ENCODE data around the gene FAF1.

FAF1 gene

DNA sequence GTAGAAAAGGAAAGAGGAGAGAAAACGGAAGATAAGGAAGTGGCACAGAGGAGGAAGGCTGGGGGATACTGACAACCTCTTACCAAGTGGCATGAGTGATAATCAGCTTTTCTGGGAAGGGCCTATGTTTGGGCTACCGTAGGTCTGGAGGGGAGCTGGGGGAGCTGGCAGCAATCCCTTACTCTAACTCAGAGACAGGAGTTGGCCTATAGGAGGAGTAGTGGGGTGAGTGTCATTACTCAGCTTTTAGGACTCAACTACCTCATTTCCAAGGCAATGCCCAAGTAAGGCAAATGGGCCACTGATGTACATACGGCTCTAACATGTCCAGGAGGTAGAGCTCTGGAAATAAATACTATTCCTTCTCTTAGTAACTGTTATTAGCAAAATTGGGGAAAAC, 488.1 kb downstream of the FAF1 start:
- DNase-seq, result no peak

DNA sequence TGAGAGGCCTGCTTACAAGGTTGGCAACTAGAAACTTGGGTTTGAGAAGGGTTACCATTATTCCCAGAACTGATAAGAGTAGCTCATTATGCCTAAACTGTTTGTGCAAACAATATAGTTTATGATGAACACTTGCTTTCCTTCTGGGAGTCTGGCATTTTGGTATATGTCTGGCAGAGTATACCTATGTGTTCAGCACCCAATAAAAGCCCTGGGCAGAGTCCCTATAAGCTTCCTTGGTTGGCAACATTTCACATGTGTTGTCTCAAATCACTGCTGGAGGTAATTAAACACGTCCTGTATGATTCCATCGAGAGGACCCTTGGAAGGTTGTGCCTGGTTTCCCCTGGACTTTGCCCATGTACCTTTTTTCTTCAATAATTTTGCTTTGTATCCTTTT, 497.1 kb downstream of the FAF1 start:
- DNase-seq, result no peak

GRCh38 chr1:50458507-50458906, 501.6 kb downstream of the FAF1 start:
- no peak for DNase-seq

GRCh38 chr1:50454911-50455310, 505.2 kb downstream of the FAF1 start:
- no peak for DNase-seq

DNA sequence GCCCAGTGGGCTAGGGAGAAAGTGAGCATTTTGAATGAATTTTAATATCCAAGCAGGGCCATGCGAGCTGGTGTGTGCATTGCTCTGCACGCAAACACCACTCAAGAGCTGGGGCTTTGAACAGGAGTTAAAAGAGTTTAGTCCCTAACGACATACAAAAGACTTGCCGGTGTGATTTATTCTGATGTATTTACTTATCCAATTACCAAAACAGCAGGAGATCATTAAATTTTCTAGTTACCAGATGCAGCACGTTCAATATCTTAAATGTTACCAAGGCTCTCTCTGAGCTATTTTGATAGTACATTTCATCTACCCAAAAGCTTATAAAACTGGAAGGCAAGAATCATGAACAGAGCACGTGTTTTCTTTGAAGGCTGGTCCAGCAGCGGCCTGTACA, 506.8 kb downstream of the FAF1 start:
- DNase-seq, result no peak

DNA sequence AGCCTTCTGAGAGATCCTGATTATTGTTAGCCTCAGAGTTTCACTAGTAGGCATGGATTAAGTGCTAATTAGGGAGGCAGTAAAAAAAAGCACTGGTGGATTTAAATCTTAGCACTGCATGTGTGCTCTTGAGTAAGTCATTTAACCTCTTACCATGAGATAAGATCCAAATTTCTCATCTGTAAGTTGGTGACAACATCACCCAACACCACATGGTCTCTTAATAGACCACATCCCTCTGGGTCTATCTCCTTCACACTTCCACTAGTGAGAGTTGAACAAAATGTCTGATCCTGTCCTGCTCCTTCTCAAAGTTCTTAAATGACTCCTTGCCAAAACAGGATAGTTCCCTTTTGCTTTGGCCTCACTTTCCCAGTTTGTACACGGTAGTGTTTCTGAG, 507.4 kb downstream of the FAF1 start:
- no peak for DNase-seq

DNA sequence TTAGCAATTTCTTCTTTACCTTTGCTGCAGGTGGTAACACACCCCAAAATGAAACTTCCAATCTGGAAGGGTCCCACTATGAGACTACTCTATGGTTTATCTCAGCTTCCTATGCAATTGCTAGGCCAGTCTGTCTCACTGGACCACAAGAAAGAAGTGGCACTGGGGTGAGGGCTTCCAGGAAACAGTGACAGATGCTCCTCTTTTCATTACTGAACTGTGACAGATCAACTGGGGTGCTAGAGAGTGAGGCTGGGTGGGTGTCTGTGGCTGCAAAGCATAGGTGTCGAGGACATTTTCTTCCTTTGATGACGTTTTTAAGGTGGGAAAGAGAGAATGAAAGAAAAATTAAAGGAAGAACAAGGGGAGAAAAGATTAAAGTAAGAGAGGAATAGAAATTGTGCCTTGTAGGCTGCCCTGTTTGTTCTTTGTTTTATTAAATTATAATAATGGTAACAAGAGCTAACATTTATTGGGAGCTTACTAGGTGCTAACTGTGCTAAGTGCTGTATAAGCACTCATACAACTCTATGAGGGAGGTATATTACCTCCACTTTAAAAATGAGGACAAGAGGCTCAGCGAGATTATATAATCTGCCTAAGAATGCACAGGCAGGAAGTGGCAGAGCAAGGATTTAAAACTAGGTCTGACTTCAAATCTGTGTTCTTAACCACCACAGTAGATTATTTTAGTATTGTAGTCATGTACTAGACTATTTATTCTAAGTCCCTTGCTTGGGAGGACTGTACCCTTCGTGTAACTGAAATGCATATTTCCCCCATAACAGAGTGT, 509.0 kb downstream of the FAF1 start:
- no peak for DNase-seq

DNA sequence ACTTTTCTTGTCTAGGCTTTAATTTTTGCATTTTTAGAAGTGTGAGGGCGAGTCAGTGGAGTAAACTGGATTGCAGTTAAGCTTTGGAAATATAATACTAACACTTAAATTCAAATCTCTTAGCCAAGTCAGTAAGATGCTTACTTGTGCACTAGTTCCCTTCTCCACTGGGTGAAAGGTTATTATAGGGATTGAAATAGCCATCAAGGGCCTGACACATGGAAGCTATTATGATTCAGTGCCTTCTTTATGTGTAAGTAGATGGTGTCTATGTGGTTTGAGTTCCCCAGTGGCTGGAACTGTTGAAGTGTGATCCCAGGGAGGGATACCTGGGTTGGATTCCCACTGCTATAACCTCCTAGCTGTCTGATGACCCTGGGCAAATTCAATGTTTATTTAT, 512.1 kb downstream of the FAF1 start:
- no peak for DNase-seq

- DNase-seq, result no peak
Measured at GRCh38 chr1:50441183-50441582, 518.9 kb downstream of the FAF1 start.

DNA sequence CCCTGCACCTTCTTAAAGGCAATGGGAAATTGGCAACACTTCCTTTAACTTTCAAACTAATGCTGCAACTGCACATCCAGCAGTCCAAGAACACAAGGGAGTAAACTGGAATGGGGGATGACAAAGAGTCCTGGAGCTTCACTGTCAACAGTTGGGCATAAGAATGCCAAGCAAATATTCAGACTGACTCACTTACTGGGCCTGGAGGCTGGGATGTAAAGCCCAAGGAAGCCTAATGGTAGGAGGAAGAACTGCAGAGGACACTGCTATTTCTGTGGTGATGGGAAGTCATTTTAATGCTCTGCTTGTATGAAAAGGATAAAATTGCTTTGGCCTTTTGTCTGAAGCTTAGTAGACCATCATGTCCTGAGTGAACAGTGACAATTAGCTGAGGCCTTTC, 521.1 kb downstream of the FAF1 start:
- no peak for DNase-seq

DNA sequence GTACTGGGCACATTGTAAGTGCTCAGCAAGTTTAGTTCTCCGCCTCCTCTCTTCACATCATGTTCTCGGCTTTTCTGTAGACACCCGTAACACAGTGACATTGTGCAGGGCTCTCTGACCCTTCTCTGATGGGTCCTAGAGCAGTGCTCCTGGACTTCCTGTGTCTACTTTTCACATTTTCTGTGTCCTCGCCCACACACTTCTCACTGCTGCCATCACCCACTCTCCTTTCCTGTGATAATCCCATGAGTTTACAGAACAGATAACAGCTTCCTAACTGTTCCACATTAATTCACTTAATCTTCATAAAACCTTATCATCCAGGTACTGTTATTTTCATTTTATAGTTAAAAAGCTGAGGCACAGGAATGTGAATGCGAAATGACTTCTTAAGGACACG, 523.6 kb downstream of the FAF1 start:
- no peak for DNase-seq

DNA sequence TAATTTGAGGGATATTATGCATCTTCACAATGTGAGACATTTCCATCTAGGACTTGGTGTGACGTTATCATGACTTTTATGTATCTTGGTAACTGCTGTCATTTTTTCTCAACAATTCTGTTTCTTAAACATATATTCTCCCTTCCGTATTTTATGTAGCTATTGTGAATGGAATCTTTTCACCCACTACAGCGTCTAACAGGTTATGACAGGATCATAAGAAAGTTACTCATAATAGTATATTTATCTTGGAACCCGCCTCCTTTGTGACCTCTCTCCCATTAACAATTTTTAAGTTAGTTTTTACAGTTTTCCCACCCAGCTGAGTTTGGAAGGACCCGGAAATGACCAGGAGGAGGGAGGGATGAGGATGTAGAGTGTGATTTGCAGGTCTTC, 530.1 kb downstream of the FAF1 start:
- DNase-seq, result no peak

DNA sequence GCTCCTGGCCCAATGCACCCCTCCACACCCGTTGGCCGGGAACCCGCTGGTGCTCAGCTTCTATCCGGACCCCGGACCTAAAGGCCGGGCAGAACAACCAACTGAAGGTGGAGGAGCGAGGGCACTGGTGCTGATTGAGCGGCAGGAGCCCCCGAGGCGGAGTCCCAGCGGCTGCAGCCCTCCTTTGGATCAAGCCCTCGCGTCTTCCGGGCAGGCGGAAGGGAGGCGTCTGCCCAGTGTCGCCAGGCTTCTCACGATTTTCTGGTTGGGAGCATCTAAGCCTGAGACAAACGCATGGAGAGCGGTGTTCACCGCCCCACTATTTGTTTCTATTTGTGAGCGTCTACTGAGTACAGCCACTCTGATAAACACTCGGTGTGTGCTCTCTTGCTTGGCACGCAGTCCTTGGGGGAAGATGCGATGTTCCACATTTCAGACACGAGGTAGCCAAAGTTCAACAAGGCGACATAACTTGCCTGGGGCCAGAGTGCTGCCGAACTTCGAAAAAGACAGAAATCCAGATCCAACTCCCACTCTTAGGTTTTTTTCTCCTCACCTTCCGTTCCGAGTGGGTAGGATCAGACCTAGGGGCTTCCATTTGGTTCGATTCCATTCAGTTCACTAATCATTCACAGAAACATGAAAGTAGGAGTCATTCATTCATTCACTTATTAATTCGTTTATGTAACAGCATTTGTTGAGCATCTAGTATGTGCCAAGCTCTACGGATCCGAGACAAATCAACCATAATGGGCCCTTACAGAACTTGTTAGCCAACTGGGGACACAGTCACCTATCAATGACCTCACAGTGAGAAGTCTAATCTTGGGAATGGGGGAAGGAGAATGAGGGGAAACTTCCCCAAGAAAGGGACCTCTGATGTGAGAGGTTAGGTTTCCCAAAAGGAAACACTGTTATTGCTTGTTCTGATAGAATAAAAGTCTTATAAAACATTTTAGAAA, 532.0 kb downstream of the FAF1 start:
- no peak for DNase-seq

DNA sequence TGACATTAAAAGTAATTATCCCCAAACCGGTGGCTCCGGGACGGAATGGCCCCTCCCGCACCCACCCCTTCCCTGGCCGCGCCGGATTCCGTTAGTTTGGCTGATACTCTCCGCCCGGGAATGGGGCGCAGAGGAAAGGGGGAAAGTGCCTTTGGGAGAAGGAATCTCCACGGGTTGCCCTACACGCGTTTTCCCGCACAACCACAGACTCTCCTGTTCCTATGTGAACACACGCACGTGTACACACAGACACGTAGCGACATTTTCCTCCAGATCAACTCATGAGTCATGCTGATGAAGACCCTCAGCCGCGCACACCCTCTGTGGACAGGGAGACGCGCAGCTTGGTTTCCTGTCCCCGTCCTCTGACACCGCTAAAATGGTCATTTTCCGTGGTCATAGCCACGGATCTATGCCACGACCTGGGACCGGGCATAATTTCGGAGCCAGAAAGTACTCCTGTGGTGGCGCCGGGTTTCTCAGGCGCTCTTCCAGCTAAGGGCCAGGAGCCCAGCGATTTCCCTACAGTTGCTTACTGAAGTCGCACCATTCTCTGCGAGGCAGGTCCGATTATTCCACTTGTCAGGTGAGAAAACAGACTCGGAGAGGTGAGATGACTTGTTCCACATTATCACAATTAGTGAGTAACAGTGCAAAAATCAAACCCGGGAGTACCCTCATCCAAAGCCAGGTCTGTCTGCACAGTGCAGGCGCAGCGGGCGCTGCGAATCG, 532.8 kb downstream of the FAF1 start:
- DNase-seq, result no peak

GRCh38 chr1:50426702-50427085, 533.4 kb downstream of the FAF1 start:
- peak; percentile 40 for DNase-seq

GRCh38 chr1:50426108-50426700, 533.9 kb downstream of the FAF1 start:
- no peak for DNase-seq

GRCh38 chr1:50425376-50426107, 534.5 kb downstream of the FAF1 start:
- no peak for DNase-seq

- no peak for DNase-seq
Measured at GRCh38 chr1:50424884-50425375, 535.1 kb downstream of the FAF1 start.

GRCh38 chr1:50424045-50424883, 535.8 kb downstream of the FAF1 start:
- DNase-seq, result no peak

DNA sequence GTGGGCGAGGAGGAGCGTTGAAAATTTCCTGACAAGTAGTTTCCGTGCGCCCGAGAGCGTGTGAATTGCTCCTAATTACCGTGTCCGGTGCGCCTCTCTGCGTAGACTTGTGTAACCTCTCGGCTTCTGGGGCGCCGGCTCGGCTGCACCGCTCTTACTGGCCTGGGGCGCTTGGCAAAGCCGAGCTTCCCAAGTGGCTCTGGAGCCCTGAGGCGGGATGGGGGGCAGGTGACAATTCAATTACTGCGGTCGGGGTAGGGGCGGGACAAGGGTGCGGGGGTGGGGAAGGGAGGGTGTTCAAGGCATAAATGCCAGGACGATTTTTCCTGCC, 536.4 kb downstream of the FAF1 start:
- no peak for DNase-seq

- DNase-seq, result no peak
Measured at GRCh38 chr1:50422946-50423669, 537.0 kb downstream of the FAF1 start, which contains the start of gene DMRTA2. TSS of gene DMRTA2 (minus strand) at chr1:50423443. CDS start at chr1:50421536, 1,907 bp downstream.

All from NCI-H1694 (cell line).